ENCODE data around the gene MEIG1.
"Not testable (repeated sequence)": the region's sequence is repeated elsewhere in the genome, so short reads cannot be mapped to it uniquely, and the experiment has no call there.

MEIG1 gene

DNA sequence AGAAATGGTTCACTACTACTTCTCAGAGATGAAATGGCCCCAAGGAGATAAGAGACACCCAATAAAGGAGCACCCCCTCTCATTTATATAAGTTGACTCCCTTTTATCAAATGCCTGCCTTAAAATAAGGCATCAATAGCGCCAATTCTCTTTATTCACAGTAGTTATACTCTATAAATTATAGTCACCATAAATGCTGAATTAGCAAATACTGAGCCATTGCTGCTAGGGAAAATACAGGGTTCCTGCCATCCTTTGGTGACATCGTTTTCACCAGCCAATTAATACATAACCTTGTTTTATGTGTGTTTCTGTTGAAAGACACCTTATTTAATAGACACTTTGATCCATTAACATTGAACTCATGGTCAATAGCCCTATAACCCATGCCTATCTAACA lies 33.9 kb upstream of the MEIG1 start:
- no peak overlapping the region for H3K27ac ChIP-seq
- no peak for TF ChIP-seq CTCF (conservative IDR thresholded peaks at IDR 0.05)

DNA sequence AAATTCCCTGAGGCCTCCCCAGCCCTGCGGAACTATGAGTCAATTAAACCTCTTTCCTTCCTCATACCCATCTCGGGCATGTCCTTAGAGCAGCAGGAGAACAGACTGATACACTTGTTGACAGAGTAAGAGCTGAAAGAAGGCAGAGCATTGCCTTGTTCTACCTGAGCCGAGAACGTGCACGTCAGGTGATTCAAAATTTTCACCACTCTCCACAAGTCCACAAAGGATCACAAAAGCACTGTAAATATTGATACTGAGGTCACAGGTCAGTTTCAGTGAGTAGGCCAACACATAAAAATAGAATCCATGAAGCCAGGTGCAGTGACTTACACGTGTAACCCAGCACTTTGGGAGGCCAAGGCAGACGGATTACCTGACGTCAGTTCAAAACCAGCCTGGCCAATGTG lies 33.1 kb upstream of the MEIG1 start:
- H3K27ac ChIP-seq = no peak overlapping the region
- TF ChIP-seq CTCF (conservative IDR thresholded peaks at IDR 0.05) = no peak

- TF ChIP-seq CTCF (conservative IDR thresholded peaks at IDR 0.05) = no peak
- no peak overlapping the region for H3K27ac ChIP-seq
Observed at GRCh38 chr10:14926722-14927416, 32.3 kb upstream of the MEIG1 start.

DNA sequence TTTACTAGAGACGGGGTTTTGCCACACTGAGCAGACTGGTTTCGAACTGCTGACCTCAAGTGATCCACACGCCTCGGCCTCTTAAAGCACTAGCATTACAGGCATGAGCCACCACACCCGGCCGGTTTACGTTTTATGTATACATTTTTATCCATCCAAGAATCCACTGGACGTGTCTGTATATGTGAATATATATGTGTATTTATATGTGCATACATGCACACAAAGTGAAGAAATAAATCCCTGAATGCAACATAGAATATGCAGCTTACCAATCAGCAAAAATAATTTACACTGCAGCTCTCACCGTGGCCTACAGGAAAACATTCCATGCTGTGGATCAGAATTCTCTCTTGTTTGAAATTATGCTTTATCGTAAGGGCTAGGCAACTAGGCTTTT lies 28.6 kb upstream of the MEIG1 start:
- TF ChIP-seq CTCF (conservative IDR thresholded peaks at IDR 0.05) = no peak
- H3K27ac ChIP-seq = no peak overlapping the region

GRCh38 chr10:14936584-14936983 lies 22.6 kb upstream of the MEIG1 start:
- TF ChIP-seq CTCF (conservative IDR thresholded peaks at IDR 0.05) = no peak

DNA sequence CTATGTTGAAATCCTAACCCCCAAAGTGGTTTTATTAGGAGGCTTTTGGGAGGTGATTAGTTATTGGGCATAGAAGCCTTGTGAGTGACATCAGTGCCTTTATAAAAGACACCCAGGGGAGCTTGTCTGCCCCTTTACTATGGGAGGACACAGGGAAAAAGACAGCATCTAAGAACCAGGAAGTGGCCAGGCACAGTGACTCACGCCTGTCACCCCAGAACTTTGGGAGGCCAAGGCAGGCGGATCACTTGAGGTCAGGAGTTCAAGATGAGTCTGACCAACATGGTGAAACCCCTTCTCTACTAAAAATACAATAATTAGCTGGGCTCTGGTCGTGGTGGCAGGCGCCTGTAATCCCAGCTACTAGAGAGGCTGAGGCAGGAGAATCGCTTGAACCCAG lies 20.2 kb upstream of the MEIG1 start:
- H3K27ac ChIP-seq = not testable (repeated sequence)

More at GRCh38 chr10:14936584-14936983, 22.6 kb upstream of the MEIG1 start:
- no peak overlapping the region for H3K27ac ChIP-seq

DNA sequence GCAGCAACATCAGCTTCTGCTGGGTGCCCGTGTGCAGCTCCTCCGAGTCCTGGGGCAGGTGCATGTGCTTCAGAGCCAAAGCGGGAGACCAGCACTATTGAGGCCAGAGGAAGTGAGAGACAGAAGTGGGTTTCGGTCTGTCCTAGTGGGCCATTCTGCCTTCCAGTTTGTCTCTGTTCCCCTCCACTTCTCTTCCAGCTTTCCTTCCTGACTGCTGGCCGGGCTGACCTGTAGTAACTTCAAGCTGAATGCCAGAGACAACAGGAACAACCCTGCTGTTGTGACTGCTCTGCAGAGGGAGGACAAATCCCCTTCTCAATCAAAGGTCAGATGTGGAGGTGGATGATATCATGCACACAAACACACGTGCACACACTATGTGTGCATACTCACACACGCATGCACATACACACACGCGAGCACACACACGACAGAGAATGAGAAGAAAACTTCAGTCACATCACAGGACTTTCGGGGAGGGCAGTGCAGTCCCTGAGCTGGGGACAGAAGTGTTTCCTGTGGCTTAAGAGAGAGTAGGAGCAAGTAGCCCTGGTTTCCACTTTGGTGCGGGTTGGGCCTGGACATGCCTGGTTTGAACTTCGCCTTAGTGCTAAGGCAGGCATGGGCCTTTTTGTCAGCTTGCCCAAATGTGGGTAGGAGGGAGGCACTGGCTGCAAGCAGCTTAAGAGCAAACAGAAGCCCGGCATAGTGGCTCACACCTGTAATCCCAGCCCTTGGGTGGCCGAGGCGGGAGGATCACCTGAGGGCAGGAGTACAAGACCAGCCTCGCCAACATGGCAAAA lies 16.8 kb upstream of the MEIG1 start:
- not testable (repeated sequence) for H3K27ac ChIP-seq

- H3K27ac ChIP-seq = not testable (repeated sequence)
Observed at GRCh38 chr10:14942950-14943338, 16.2 kb upstream of the MEIG1 start.

DNA sequence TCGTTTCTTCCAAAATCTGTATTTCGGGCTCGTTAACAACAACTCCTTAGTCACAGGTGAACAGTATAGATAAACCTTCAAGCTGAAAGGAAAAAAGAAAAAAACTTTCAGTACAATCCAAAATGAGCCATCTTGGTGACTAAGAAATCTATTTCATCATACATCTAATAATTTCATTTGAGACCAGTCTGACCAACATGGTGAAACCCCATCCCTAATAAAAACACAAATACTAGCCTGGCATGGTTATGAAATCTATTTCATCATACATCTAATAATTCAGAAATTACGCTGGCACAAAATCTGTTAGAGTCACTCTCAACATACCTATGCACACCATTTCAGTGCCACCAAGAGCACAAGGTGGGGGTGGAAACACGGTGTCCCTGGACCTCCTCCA lies 14.1 kb upstream of the MEIG1 start:
- H3K27ac ChIP-seq = no peak overlapping the region
- no peak for TF ChIP-seq CTCF (conservative IDR thresholded peaks at IDR 0.05)

Data from VCaP (cell line).